OCI-LY3 (cell line): ENCODE measurements around the gene CCDC40.

Experiments
- EZH2phosphoT487 ChIP-seq: fragments of 200-600 bp; shearing (Covaris generic); IDR thresholded peaks from 2 replicates; pipeline ENCODE4 v1.6.1; 2018; ENCODE audit warnings: antibody characterized with exemption, mixed run types, low read depth
- TF ChIP-seq, protein P1 (sequence below): fragments of 200-600, 300-600 bp; sonication (generic); IDR thresholded peaks from 2 replicates; pipeline ENCODE4 v1.5.1; 2014; ENCODE audit warnings: antibody characterized with exemption, low read length, low read depth

DNA sequence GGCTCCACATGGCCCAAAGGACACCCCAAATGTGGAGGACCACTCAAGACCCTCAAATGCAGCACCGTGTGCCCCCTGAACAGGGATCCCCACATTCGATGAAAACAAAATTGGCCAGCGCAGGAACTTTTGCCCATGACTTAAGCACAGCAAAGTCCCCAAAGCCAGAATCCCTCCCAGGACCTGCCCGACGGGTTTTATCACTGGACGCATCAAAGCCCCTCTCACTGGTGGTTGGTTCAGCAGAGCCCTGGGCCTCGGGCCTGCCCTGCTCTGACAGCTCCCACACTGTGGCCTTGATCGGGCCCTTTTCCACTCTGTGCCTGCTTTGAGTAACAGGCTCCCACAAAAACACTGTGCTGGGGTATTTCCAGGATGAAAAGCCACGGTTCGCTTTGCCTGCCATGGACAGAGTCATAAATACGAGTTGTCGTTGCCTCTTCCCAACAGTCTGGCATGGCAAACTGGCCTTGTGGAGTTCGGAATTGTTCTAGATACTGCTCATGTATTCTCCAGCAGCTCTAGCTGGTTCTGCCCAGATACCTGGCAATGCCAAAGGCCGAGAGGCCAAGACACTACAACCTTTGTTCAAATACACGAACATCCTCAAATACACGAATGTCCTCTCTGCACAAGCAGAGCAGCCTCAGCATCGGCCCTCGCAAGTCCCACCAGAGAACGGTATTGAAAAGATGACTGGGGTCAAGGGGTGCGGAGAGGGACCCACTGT lies 47.2 kb upstream of the CCDC40 start:
- TF ChIP-seq, protein P1, sequence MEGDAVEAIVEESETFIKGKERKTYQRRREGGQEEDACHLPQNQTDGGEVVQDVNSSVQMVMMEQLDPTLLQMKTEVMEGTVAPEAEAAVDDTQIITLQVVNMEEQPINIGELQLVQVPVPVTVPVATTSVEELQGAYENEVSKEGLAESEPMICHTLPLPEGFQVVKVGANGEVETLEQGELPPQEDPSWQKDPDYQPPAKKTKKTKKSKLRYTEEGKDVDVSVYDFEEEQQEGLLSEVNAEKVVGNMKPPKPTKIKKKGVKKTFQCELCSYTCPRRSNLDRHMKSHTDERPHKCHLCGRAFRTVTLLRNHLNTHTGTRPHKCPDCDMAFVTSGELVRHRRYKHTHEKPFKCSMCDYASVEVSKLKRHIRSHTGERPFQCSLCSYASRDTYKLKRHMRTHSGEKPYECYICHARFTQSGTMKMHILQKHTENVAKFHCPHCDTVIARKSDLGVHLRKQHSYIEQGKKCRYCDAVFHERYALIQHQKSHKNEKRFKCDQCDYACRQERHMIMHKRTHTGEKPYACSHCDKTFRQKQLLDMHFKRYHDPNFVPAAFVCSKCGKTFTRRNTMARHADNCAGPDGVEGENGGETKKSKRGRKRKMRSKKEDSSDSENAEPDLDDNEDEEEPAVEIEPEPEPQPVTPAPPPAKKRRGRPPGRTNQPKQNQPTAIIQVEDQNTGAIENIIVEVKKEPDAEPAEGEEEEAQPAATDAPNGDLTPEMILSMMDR = no peak
- TF ChIP-seq EZH2phosphoT487 = no peak
